Esophagus mucosa (tissue), 1 donor: ENCODE results near the gene ZNF322. TPM values are rescaled to one million over a fixed set of nuclear protein-coding genes. Genes with fewer than 3 reads are reported as not detected.

Experiments
- ATAC-seq: fragments of 200-7000 bp; cut with Tn5 transposase; one replicate; pipeline ENCODE4 v1.9.1; 2020
- total RNA-seq: library from RNA; stranded (reverse); gene quantifications from one replicate; pipeline ENCODE4 v1.2.4, GENCODE V29; 2023
- donor health status: DM: yes; HTN: yes; CAD: no.

Gene ZNF322
- total RNA-seq, 1 donor from 2014 or later: 6.4 TPM

DNA sequence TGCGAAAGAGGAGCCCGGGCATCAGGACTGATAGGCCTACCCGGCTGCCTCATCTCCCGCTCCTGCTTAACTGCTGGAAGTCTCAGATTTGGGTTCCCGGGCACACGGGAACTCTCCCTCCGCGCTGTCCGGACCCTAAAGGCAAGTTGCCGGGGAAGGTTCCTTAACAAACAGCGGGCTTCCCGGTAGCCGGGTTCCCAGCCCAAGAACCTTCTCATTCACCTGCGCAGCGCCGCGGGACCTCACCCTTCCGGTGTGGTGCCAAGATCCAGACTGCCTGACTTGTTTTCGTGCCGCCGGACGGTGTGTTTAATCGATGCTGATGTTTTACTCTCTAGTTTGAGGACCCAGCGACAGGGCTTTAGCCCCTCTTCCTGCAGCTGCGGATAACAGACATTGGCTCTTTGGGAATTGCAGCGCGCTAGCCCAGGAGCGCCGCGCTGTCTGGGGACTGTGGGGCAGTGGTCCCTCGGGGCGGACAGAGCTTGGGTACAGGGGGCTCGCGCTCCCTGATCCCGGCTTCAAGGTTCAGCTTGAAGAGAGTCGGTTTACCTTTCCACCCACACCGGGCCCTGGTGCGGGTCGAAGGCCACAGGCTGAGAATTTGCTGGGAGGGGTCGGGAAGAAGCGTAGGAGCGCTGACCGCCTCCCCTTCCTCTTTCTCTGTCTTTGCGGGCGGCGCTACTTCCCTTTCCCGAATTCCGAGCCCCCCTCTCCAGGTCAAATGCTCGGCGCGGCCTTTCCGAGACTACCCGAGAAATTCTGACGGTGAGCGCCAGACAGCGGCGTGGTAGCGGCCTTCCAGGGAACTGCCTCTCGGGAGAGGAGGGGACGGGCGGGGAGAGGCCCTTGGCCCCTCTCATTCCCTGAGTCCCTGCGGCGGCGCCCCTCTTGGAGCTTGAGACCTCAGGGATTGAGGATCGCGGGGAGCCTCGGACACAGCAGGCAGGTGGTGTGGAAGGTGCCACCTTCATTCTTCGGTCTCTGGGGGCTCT lies 45.6 kb downstream of the ZNF322 start:
- ATAC-seq: no peak

DNA sequence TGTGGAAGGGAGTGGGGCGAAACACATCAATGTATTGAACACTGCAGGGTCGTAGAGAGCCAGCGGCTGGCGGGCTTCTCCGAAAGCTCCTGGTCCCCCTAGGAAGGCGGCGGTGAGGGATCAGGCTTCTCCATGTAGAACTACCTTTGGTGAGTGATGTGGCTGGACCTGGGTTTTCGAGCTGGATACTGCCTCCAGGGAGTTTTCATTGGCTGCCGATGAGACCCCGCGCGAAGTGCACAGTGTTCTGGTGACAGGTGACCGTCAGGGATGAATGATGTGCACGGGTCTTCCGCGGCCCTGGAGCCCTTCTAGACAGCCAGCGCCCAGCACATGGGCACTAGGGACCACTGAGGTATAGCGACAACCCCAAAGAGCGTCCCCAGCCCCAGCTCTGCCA lies 46.3 kb downstream of the ZNF322 start:
- no peak for ATAC-seq

DNA sequence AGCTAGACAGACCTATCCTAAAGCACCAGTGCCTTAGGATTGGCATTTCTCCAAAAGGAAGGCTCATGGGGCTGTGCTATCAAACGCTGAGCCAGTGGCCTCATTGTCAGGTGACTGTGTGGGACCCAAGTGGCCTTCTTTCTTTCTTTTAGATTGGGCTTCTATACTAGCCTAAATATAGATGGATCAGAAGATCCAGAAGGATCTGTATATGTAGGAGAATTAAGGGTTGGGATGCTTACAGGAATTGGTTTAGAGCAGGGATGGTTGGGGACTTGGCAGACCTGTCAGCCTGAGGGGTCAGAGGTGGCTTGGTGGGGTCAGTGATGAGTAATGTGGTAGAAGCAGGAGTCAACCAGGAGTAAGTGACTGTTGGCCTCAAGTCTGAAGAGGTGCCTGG lies 47.9 kb downstream of the ZNF322 start:
- ATAC-seq: no peak

DNA sequence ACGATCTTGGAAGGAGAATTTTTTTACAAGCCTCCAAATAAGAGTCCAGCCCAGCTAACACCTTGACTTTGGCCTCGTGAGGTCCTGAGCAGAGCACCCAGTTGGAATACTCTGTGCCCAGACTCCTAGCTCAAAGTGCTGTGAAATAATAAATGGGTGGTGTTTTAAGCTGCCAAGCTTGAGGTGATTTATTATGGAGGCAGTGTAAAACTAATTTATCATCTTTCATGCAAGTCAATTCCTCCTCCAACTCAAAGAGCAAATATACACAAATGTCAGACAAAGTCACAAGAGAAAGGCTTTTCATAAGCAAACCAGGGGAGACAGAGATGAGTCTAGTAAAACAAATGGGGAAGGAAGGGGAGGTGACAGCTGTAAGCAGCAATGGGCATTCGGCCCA lies 50.1 kb downstream of the ZNF322 start:
- ATAC-seq: no peak

DNA sequence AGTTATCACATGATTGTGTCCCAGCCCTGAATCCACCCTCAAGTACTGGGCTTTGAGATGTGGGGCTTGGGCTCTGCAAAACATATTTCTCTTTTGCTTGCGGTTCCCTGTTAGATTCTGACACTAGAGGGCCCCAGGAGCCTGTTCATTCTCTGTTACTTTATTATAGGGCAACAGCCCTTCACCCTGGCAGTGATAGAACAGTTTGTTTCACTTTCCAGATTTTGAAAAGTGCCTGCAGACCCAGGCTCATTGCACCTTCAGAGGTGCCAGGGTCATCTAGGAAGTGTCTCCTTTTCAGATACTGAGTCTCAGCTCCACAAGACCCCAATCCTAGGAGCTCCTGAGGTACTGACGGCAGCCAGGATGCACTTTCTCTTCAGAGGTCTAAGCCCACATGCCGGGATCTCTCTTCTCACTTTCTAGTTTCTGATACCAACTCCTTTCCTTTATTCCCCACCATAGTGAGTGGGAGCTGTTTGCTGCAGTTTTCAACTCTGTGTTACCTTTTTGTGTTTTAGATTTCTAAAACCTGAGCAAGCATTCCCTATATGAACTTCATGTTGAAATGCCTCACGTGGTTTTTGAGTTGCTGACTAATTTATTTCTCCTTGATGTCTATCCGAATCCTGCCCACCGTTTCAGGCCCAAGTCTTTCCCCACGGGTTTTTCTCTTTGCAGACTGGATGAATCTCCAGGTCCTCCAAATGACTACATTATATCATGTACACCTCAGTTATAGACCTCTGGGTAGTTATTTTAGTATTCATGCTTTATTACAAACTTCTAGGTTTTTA lies 51.9 kb downstream of the ZNF322 start:
- peak; percentile 65 for ATAC-seq

DNA sequence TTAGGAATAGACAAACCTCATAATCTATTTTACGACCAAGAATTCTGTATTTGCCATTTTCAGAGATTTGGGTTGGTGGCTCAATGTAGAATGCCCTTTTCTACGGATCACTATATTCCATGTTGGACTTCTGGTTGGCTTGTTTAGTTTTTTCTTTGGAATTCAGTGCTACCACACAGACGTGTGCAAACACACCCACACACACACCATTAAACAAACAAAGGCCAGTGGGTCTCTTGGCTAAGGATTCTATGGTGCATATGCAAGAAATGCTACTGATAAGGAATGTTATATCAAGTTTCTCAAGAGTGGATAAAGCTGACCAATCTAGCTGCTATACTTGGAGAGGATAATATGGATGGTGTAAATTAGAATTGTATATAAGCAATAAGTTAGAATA lies 54.7 kb downstream of the ZNF322 start:
- no peak for ATAC-seq

DNA sequence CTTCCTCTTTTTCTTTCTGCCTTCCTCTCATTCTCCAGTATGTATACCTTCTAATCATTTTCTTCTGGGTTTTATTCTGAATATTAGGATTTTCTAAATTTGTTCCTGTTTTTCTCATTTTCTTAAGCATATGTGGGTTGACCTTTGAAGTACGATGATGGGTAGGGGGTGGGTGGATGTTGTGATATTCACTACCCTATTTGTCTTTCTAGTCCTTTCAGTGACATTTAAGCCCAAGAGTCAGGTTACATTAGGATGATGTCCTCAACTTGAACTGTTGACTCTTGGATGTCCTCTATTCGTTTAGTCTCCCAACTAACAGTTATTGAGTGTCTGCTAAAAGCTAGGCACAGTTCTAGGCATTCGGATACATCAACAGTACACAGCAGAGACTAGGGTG lies 55.5 kb downstream of the ZNF322 start:
- ATAC-seq: no peak

DNA sequence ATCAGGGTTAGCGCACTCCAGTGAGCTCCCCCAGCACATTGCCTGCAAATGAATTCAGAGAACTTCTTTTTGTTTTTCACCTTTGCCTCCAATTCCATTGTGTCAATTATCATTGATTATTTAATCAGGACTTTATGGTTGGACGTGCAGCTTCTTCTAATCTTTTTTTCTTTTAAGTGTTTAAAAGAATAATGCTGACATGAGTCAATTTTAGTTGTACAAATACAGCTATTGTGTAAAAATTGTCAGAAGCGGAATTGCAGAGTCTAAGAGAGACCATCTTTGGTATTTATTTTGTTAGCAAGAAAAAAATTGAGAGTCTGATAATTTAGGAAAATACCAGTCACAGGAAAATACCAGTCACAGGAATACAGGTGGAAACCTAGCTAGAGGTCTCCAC lies 57.3 kb downstream of the ZNF322 start:
- ATAC-seq: no peak

- no peak for ATAC-seq
These were observed 58.8 kb downstream of the ZNF322 start for GRCh38 chr6:26600759-26601158.

GRCh38 chr6:26599591-26599990 lies 60.0 kb downstream of the ZNF322 start:
- no peak for ATAC-seq

- ATAC-seq: no peak
These were observed 60.4 kb downstream of the ZNF322 start for GRCh38 chr6:26599134-26599533.

- ATAC-seq: no peak
These were observed 61.3 kb downstream of the ZNF322 start for GRCh38 chr6:26598267-26598666.

- ATAC-seq: no peak
These were observed 61.7 kb downstream of the ZNF322 start for GRCh38 chr6:26597821-26598220.

GRCh38 chr6:26597389-26597766 lies 62.2 kb downstream of the ZNF322 start:
- no peak for ATAC-seq

GRCh38 chr6:26596579-26597388 lies 62.8 kb downstream of the ZNF322 start, which contains the start of gene ABT1:
Gene ABT1 (plus strand): TSS chr6:26596953. CDS start chr6:26596983, 30 bp downstream.
- ATAC-seq: peak; percentile 98

GRCh38 chr6:26595669-26596269 lies 63.8 kb downstream of the ZNF322 start:
- peak; percentile 70 for ATAC-seq

DNA sequence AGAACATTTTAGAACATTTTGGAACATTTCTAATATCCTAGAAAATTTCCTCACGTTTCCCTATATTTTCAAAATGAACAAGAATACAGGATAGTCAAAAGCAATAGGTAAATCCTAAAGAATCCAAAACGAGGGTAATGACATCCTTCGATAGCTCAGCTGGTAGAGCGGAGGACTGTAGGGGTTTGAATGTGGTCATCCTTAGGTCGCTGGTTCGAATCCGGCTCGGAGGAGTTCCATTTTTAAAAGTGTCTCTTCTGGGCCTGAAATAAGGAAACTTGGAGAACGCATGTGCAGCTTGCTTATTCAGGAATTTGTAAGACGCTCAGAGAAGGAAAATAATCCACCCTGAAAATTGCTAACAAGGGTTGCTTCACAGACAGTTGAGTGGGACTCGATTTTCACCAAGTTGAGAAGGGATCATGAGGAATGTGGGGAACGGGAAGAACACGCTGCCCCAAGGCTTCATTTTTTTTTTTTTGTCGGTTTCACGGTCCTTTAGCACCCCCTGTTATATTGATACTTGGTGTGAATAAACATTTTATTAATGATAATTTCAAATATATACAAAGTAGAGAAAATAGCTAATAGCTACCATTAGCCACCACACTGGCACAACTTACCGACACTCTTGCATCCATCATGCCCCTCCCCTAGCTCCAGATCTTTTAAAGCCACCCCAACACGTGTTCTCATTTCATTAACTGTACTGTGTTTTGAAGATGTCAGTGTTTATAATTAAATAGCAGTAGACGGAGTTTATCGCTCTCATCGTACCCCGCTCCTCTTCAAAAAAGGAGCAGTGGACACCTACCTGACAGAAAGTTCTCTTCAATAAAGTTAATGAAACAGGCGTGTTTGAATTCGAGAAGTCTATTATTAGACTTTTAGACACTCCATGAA lies 64.6 kb downstream of the ZNF322 start:
- no peak for ATAC-seq

DNA sequence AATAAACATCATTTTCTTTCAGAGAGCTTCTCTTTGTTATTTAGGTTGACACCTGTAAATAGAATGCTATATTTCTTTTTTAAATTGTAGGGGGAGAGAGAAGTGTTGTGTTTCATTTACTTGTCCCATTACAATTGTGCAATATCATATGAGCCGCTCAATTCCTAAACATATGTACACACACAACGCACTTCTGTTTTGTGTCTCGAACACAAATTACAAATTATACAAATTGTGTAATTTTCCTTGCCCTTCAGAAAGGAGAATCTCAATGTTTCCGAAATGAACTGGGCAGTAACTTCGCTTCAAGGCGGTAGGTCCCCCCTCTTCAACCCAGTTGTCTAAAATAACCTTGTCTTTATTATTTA lies 65.4 kb downstream of the ZNF322 start:
- ATAC-seq: no peak

DNA sequence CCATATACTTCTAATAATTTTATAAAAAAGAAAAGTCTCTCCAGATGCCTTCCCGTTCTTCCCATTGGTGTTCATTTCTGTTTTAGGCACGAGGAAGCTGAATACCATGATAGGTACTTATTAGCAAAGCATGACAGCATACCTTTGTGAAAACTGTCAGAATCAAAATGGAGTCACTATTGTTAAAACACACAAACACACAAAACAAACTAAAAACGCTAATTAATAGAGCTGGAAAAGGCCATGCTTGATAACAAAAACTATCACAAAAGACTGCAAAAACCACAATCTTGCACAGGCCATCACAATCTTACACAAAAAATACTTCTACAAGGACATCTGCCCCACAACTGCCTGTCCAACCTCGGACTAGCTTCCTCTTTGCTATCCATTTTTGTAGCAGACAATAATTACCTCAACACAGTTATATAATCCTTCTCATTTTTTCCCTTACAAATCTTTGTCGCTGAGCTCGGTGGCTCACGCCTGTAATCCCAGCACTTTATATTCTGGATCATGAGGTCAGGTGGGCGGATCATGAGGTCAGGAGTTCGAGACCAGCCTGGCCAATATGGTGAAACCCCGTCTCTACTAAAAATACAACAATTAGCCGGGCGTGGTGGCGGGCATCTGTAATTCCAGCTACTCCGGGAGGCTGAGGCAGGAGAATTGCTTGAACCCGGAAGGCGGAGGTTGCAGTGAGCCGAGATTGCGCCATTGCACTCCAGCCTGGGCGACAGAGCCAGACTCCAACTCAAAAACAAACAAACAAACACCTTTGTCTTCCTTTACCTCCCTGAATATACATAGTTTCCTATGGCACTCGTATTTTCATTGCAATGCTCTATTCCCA lies 66.0 kb downstream of the ZNF322 start:
- no peak for ATAC-seq

- no peak for ATAC-seq
These were observed 66.9 kb downstream of the ZNF322 start for GRCh38 chr6:26592649-26593048.
